Natural killer cell (primary cell): Measurements from ENCODE around the gene KIAA0232. TPM values are rescaled to one million over a fixed set of nuclear protein-coding genes. Genes with fewer than 3 reads are reported as not detected.

ENCODE experiments used
- ATAC-seq, 3 donors: fragments of 150-1000 bp in 2 of 3; fragments of 200-7000 bp in 1 of 3; cut with Tn5 transposase; 1 replicate in 1 of 3; 2 replicates in 2 of 3; pipeline ENCODE4 v1.10.0; 2021; ENCODE audit warnings: mild to moderate bottlenecking in 2 of 3, moderate library complexity in 2 of 3
- DNase-seq, 2 donors: peaks; one replicate each; pipeline versions ENCODE4 v3.0.0 to v3.0.0-alpha.2; 2013 to 2021; ENCODE audit warnings: mixed read lengths in 1 of 2
- H3K27ac ChIP-seq: one replicate; pipeline ENCODE4 v1.5.1; 2013; ENCODE audit warnings: mild to moderate bottlenecking, low read length
- H3K27me3 ChIP-seq: one replicate; pipeline ENCODE4 v1.6.1; 2013; ENCODE audit warnings: low read length; ENCODE audit not compliant: control insufficient read depth, insufficient read depth
- H3K36me3 ChIP-seq: one replicate; pipeline ENCODE4 v1.6.1; 2013; ENCODE audit warnings: low read length; ENCODE audit not compliant: control insufficient read depth, insufficient read depth
- H3K4me1 ChIP-seq: one replicate; pipeline ENCODE4 v1.6.1; 2013; ENCODE audit warnings: low read length; ENCODE audit not compliant: control insufficient read depth, insufficient read depth
- H3K4me3 ChIP-seq: one replicate; pipeline ENCODE4 v1.5.1; 2013; ENCODE audit warnings: low read length
- H3K9me3 ChIP-seq: one replicate; pipeline ENCODE4 v1.6.1; 2013; ENCODE audit warnings: low read length; ENCODE audit not compliant: control insufficient read depth, insufficient read depth
- H3K27ac Mint-ChIP-seq, 2 donors: one replicate each; pipeline ENCODE4 v1.8.0; 2022; ENCODE audit warnings: mild to moderate bottlenecking in 2 of 2, mixed read lengths in 2 of 2, moderate library complexity in 1 of 2
- H3K27me3 Mint-ChIP-seq, 2 donors: one replicate each; pipeline ENCODE4 v1.8.0; 2022; ENCODE audit warnings: low read depth in 2 of 2, mixed read lengths in 2 of 2
- H3K36me3 Mint-ChIP-seq: one replicate; pipeline ENCODE4 v1.8.0; 2022; ENCODE audit warnings: mixed read lengths
- H3K4me1 Mint-ChIP-seq, 2 donors: one replicate each; pipeline ENCODE4 v1.8.0; 2022; ENCODE audit warnings: mixed read lengths in 2 of 2
- H3K4me3 Mint-ChIP-seq: one replicate; pipeline ENCODE4 v1.8.0; 2022; ENCODE audit warnings: mild to moderate bottlenecking, moderate library complexity, mixed read lengths
- H3K9me3 Mint-ChIP-seq, 2 donors: one replicate each; pipeline ENCODE4 v1.8.0; 2022; ENCODE audit warnings: mixed read lengths in 2 of 2
- whole genome bisulfite sequencing: methylation state at CpG from one replicate; pipeline ENCODE4 v1.1.7; 2013; ENCODE audit warnings: missing lambda C conversion rate; ENCODE audit not compliant: insufficient coverage; 5-methylcytosine and 5-hydroxymethylcytosine counted together
- intact Hi-C: fragments of 100-400 bp; cut with micrococcal nuclease; formaldehyde crosslinking; loops from one replicate; pipeline ENCODE4 v1.14.2; 2022
- total RNA-seq, 4 donors: library from RNA; stranded (reverse); fragments of 120-200 nt in 1 of 4; gene quantifications; one replicate each; pipeline versions ENCODE4 v1.2.3 to v1.2.4, GENCODE V29; 2013 to 2022
- TF ChIP-seq, protein P1 (sequence below): fragments of 200-600 bp; IDR thresholded peaks from one replicate; pipeline ENCODE4 v1.8.0; 2022; ENCODE audit warnings: antibody characterized with exemption

Gene KIAA0232
- total RNA-seq, 3 donors from 2014 or later (not counting 1 experiment from before 2014, with no cell fraction given): 24.7 to 30.3 (median 28.6) TPM

- Mint-ChIP-seq H3K27ac (peak overlapping the region in 1 of 2 donors; percentile 52), H3K27me3 (no peaks in the 10 kb centered on the region), H3K9me3 (no peaks in the 10 kb centered on the region), H3K36me3 (peaks cover 26% of the 10 kb centered on the region), H3K4me1 (peaks cover 14 to 20% of the 10 kb centered on the region in 2 donors), H3K4me3 (no peak overlapping the region)
- no peaks in the 10 kb centered on the region for H3K9me3 ChIP-seq
- H3K36me3 ChIP-seq: peaks cover 38% of the 10 kb centered on the region
- H3K27ac ChIP-seq: no peak overlapping the region
- ATAC-seq: peak; percentile 76 to 95 (median 92)
- intact Hi-C loops: loop anchor here (1.0 to 5.0 kb wide), 2 partner anchors 92 to 154 kb away; partner anchors contain the start of gene KIAA0232
- H3K27me3 ChIP-seq: no peaks in the 10 kb centered on the region
- no peak overlapping the region for H3K4me3 ChIP-seq
- 65% methylated on average over 3 of the region's 3 CpGs for WGBS
- DNase-seq: peak; percentile 78 to 87
- peaks cover 19% of the 10 kb centered on the region for H3K4me1 ChIP-seq
- TF ChIP-seq, protein P1, sequence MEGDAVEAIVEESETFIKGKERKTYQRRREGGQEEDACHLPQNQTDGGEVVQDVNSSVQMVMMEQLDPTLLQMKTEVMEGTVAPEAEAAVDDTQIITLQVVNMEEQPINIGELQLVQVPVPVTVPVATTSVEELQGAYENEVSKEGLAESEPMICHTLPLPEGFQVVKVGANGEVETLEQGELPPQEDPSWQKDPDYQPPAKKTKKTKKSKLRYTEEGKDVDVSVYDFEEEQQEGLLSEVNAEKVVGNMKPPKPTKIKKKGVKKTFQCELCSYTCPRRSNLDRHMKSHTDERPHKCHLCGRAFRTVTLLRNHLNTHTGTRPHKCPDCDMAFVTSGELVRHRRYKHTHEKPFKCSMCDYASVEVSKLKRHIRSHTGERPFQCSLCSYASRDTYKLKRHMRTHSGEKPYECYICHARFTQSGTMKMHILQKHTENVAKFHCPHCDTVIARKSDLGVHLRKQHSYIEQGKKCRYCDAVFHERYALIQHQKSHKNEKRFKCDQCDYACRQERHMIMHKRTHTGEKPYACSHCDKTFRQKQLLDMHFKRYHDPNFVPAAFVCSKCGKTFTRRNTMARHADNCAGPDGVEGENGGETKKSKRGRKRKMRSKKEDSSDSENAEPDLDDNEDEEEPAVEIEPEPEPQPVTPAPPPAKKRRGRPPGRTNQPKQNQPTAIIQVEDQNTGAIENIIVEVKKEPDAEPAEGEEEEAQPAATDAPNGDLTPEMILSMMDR: peak; percentile 92
These were observed 91.4 kb downstream of the KIAA0232 start for GRCh38 chr4:6873792-6874461.

- 97% methylated on average over 4 of the region's 4 CpGs for WGBS
- Mint-ChIP-seq H3K27me3 (no peaks in the 10 kb centered on the region), H3K4me1 (peaks cover 14 to 23% of the 10 kb centered on the region in 2 donors), H3K27ac (no peak overlapping the region), H3K36me3 (peaks cover 26% of the 10 kb centered on the region), H3K4me3 (no peak overlapping the region), H3K9me3 (no peaks in the 10 kb centered on the region)
- intact Hi-C loops: loop anchor here (1.0 to 5.0 kb wide), 2 partner anchors 93 to 155 kb away; partner anchors contain the start of gene KIAA0232
- TF ChIP-seq, protein P1: no peak
- no peak for ATAC-seq
- Histone ChIP-seq H3K4me1 (peaks cover 19% of the 10 kb centered on the region), H3K9me3 (no peaks in the 10 kb centered on the region), H3K4me3 (no peak overlapping the region), H3K27ac (no peak overlapping the region), H3K27me3 (no peaks in the 10 kb centered on the region), H3K36me3 (peaks cover 45% of the 10 kb centered on the region)
- DNase-seq: no peak
These were observed 92.5 kb downstream of the KIAA0232 start for GRCh38 chr4:6874981-6875380.

DNA sequence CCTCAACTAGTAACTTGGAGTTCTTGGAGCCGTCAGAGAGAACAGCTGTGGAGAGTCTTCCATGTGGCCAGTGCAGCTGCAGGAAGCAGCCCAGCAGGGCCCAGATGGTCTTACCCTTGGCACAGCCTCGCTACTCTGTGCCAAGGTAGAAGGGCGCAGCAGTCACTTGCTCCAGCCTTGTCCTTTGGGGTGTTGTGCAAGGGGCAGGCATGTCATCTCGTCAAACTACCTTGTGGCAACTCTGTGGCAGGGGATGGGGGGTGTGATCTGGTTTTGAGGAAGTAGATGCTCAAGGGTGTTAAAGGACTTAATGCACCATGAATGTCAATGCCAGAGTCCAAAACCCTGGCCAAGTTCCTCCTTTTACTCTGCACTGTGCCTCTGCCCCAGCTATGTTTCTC lies 92.9 kb downstream of the KIAA0232 start:
- DNase-seq (no peak), ATAC-seq (peak in 2 of 3 donors; percentile 42 to 80)
- Histone ChIP-seq H3K9me3 (no peaks in the 10 kb centered on the region), H3K4me3 (no peak overlapping the region), H3K36me3 (peaks cover 48% of the 10 kb centered on the region), H3K27ac (no peak overlapping the region), H3K4me1 (peaks cover 19% of the 10 kb centered on the region), H3K27me3 (no peaks in the 10 kb centered on the region)
- H3K27me3 Mint-ChIP-seq: no peaks in the 10 kb centered on the region
- TF ChIP-seq, protein P1: no peak
- peaks cover 14 to 23% of the 10 kb centered on the region in 2 donors for H3K4me1 Mint-ChIP-seq
- WGBS: 45% methylated on average over 4 of the region's 4 CpGs
- H3K4me3 Mint-ChIP-seq: no peak overlapping the region
- H3K27ac Mint-ChIP-seq: no peak overlapping the region
- intact Hi-C loops: no loop called here
- H3K36me3 Mint-ChIP-seq: peaks cover 27% of the 10 kb centered on the region
- H3K9me3 Mint-ChIP-seq: no peaks in the 10 kb centered on the region
